Esophagus mucosa (tissue), 1 donor: ENCODE data around the gene FOXD1. TPM values are rescaled to one million over a fixed set of nuclear protein-coding genes. Genes with fewer than 3 reads are reported as not detected.
A peak's percentile ranks its signal among the peaks of the same experiment; 100 is the strongest.
"Not testable (repeated sequence)": the region's sequence is repeated elsewhere in the genome, so short reads cannot be mapped to it uniquely, and the experiment has no call there.

Experiments
- ATAC-seq: fragments of 200-7000 bp; cut with Tn5 transposase; one replicate; pipeline ENCODE4 v1.9.1; 2020
- total RNA-seq: library from RNA; stranded (reverse); gene quantifications from one replicate; pipeline ENCODE4 v1.2.4, GENCODE V29; 2023
- donor health status: DM: yes; HTN: yes; CAD: no.

The FOXD1 gene
- 0.88 TPM for total RNA-seq

- peak; percentile 81 for ATAC-seq
Observed at GRCh38 chr5:73448463-73449136, at the start of gene FOXD1. TSS of gene FOXD1 (minus strand) at chr5:73448777. CDS start at chr5:73448362, 415 bp downstream.

- no peak for ATAC-seq
Observed at GRCh38 chr5:73497497-73498056, 49.0 kb upstream of the FOXD1 start.

- peak; percentile 38 for ATAC-seq
Observed at GRCh38 chr5:73496984-73497457, 48.4 kb upstream of the FOXD1 start.

DNA sequence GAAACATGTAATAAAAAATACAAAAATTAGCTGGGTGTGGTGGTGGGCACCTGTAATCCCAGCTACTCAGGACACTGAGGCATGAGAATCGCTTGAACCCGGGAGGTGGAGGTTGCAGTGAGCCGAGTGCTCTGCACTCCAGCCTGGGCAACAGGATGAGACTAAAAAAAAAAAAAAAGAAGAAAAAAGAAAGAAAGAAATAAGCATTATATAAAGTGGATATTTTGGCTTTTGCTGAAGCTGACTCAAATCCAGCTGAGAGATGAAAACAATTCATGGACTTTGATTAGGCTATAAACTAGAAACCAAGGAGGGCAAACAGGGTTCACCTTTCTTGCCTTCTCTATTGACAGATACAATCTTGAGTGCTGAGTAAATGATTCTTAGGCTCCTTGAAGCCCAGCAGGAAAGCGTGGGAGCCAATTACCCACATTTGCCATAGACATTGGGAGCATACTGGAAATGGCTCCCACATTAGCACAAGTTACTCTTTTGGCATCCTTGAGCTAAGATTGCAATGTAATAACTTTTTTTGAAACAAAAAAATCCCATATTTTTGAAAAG lies 47.3 kb upstream of the FOXD1 start:
- no peak for ATAC-seq

DNA sequence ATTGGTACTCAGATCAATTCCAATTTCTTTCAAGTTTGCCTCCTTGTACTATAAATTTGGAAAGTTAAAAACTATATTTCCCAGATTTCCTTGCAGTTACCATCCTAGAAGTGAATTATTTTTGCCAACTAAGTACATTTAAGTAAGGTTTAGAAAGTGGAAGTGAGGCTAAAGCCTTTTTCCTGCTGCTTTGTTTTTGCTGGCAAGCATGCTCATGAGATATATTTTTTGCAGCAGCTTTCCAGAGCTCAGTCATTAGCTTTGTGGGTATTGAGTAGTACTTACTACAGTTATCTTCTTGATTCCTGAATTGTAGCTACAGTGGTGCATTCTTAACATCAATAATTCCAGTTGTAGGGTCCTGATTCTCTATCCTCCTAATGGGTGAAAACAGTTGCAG lies 46.1 kb upstream of the FOXD1 start:
- no peak for ATAC-seq

DNA sequence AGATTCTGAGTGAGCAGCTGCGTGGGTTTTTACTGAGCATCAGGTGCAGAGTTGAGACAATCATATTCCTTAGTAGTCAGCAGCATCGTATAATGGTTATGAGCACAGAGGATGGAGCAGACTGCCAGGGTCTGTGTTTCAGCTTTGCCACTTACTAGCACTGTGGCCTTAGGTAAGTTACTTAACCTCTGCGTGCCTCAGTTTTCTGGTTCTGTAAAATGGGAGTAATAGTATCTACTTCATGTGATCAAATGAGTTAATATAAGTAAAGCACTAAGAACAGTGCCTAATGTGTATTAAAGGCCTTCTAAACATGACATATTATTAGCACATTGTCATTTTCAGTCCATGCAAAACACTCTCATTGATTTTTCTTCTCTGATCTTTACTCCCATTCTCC lies 44.8 kb upstream of the FOXD1 start:
- ATAC-seq = no peak

GRCh38 chr5:73491155-73491554 lies 42.6 kb upstream of the FOXD1 start:
- ATAC-seq = no peak

- ATAC-seq = no peak
Observed at GRCh38 chr5:73490088-73490487, 41.5 kb upstream of the FOXD1 start.

DNA sequence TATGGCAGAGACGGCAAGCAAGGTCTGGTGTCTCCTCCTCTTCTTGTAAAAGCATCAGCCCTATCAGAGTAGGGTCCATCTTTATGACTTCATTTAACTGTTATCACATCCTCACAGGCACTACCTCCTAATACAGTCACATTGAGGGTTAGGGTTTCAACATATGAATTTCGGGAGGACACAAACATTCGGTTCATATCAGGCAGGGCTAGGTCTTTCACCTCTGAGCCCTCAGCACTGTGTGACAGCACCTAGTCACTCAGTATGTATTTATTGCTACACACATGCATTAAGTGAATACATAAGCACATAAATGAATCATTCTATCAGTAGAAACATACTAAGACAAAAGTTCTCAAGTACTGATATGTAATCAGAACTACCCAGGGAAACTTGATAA lies 40.2 kb upstream of the FOXD1 start:
- ATAC-seq = no peak

- no peak for ATAC-seq
Observed at GRCh38 chr5:73487815-73488214, 39.2 kb upstream of the FOXD1 start.

DNA sequence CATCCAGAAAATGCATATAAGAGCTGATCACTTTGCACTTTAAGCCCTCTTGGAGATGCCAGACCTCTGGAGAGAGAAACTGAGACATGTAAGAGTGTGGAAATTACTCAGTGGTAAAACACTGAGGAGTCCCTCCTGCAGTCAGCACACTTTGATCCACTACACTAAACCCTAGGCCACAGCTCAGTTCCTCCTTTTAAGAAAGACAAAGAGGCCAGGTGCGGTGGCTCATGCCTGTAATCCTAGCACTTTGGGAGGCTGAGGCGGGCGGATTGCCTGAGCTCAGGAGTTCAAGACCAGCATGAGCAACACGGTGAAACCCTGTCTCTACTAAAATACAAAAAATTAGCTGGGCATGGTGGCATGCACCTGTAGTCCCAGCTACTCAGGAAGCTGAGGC lies 38.7 kb upstream of the FOXD1 start:
- not testable (repeated sequence) for ATAC-seq

DNA sequence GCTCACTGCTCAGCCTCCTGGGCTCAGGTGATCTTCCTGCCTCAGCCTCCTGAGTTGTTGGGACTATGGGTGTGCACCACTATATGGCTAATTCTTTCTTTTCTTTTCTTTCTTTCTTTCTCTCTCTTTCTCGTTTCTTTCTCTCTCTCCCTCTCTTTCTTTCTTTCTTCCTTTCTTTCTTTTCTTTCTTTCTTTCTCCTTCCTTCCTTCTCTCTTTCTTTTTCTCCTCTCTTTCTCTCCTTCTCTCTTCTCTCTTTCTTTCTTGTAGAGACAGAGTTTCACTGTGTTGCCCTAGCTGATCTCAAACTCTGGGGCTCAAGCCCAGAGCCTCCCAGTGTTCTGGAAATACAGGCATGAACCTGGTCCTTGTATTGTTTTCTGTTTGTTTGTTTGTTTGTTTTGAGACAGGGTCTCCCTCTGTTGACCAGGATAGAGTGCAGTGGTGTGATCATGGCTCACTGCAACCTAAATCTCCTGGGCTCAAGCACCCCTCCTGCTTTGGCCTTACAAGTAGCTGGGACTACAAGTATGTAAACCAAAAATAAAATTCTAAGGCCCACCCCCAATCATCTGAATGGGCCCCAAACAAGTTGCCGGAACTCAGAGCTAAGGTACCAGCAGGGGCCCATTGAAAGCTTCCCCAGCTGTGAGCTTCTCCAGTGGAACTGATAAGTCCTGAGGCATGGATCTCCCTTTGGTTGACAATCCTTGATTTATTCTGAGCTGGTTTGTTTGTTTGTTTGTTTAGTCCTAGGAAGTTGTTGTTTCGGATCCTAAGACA lies 37.7 kb upstream of the FOXD1 start:
- no peak for ATAC-seq

- no peak for ATAC-seq
Observed at GRCh38 chr5:73485715-73486114, 37.1 kb upstream of the FOXD1 start.

GRCh38 chr5:73484511-73484910 lies 35.9 kb upstream of the FOXD1 start:
- no peak for ATAC-seq

DNA sequence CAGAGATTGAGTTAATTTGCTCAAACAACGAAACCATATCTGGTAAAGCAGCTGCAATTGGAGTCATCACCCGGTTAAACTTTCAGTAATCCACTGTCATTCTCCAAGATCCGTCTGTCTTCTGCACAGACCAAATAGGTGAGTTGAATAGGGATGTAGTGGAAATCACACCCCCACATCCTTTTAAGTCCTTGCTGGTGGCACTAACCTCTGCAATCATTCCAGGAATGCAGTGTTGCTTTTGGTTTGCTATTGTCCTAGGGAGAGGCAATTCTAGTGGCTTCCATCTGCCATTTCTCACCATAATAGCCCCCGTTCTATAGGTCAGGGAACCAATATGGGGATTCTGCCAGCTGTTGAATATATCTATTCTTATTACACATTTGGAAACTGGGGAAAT lies 35.1 kb upstream of the FOXD1 start:
- ATAC-seq = no peak

DNA sequence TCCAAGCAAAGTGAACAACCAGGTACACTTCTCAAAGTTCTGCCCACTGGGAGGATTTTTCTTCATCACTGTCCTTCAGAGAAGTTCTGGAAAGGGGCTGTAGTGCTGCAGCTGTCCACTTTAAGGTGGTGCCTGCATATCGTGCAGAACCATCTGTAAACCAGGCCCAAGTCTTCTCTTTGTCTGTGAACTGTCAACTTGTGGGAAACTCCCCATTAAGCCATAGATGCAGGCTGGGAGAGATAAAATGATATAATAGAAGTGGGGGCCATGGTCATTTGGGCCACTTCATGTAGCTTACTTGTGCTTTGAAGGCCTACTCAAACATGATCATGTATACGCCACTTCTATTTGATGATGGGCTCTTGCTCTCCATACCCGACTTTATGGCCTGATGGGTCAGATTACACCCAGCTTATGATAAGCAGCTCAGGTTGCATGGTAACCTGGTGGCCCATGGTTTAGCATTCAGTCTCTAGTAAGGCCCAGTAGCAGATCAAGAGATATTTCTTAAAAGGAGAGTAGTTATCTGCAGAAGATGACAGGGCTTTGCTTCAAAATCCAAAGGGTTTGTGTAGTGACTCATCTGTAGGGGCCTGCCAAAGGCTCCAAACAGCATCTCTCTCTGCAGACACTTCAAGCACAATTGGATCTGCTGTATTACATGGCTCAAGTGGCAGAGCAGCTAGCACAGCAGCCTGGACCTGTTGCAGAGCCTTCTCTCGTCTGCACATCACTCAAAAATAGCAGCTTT lies 34.0 kb upstream of the FOXD1 start:
- no peak for ATAC-seq

DNA sequence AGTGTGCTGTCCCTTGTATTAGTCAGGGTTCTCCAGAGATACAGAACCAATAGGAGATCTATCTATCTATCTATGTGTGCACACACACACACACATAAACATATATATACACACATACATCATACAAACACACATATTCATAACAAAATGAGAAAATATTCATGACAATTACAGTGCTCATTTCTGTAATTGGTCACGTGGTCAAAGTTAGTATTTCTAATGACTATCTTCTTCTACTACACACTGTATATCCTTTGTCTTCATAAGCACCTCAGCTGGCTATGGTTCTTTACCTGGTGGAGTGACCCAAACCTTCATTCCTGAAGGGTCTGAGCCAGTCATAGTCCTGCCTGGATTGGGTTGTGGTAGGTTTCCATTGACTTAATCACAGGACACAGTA lies 31.9 kb upstream of the FOXD1 start:
- no peak for ATAC-seq

- ATAC-seq = no peak
Observed at GRCh38 chr5:73472116-73472515, 23.5 kb upstream of the FOXD1 start.

GRCh38 chr5:73471654-73472053 lies 23.1 kb upstream of the FOXD1 start:
- ATAC-seq = no peak

DNA sequence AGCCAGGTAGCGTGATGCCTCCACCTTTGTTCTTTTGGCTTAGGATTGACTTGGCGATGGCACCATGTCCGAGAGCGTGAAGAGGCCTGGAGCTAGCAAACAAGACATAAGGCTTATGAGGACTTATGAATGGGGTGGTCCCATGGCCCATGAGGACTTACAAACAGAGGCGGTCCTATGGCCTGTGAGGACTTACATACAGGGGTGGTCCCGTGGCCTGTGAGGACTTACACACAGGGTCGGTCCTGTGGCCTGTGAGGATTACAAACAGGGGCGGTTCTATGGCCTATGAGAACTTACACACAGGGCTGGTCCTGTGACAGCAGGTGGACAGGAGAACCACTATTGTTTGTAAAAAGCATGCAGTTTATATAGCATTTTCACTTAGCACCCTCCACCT lies 21.3 kb upstream of the FOXD1 start:
- ATAC-seq = no peak

DNA sequence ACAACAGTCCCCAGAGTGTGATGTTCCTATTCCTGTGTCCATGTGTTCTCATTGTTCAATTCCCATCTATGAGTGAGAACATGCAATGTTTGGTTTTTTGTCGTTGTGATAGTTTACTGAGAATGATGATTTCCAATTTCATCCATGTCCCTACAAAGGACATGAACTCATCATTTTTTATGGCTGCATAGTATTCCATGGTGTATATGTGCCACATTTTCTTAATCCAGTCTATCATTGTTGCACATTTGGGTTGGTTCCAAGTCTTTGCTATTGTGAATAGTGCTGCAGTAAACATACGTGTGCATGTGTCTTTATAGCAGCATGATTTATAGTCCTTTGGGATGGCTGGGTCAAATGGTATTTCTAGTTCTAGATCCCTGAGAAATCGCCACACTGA lies 20.1 kb upstream of the FOXD1 start:
- not testable (repeated sequence) for ATAC-seq

DNA sequence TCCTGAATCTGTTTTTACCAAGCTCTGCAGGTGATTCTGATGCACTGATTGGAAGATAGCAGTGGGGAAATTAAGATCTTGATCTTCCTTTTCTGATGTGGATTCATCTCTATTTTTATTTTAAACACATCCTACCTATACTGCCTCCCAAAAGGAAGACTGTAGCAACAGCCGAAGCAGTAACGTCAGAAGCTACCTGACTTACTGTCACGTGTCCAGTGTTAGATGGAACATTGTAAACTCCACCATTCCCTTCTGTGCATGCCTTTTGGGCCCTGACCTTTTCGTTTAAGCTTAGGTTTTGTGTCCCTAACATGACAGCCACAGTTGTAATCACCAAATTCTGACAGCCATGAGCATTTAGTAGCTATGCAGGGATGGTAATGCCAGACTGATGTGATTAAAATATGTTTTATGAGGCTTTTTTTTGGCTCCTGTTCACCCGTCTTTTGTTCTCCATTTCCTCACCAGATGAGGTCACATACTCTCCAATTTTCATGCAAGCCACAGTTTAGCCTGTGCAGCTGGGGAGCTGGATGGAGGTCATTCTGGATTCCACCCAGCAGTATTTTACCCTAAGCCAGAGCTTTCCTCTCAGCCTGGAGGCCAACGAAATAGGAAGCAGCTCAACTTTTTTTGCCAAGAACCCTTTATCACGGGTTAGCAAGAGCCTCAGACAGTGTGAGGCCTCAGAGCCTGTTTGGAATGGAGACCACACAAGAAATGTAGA lies 15.6 kb upstream of the FOXD1 start:
- no peak for ATAC-seq
